ENCODE measurements around the gene SMIM24.

DNA sequence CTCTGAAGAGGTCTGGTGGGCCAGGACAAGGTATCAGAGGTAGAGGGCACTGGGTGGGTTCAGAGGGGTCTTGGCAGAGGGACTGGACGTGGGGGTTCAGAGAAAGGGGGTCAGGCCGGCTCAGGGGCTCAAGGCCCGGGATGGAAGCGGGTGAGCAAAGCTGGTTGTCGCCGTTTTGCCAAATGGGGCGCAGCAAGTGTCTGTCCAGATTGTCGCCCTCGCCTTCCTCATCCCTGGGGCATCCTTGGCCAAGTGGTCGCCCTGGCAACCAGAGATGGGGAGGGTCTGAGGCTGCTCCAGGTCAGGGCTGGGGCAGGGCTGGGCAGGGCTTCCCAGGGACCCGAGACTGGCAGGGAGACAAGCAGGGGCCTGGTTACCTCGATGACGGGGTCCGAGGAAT is 13.3 kb upstream of the SMIM24 start:
- TF ChIP-seq, protein P1, sequence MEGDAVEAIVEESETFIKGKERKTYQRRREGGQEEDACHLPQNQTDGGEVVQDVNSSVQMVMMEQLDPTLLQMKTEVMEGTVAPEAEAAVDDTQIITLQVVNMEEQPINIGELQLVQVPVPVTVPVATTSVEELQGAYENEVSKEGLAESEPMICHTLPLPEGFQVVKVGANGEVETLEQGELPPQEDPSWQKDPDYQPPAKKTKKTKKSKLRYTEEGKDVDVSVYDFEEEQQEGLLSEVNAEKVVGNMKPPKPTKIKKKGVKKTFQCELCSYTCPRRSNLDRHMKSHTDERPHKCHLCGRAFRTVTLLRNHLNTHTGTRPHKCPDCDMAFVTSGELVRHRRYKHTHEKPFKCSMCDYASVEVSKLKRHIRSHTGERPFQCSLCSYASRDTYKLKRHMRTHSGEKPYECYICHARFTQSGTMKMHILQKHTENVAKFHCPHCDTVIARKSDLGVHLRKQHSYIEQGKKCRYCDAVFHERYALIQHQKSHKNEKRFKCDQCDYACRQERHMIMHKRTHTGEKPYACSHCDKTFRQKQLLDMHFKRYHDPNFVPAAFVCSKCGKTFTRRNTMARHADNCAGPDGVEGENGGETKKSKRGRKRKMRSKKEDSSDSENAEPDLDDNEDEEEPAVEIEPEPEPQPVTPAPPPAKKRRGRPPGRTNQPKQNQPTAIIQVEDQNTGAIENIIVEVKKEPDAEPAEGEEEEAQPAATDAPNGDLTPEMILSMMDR (IDR thresholded peaks at IDR 0.05) = no peak
- no peak for TF ChIP-seq POLR2A (IDR thresholded peaks at IDR 0.05)

Data from lower leg skin (tissue), 3 donors.